Measurements from ENCODE around the gene TSNAX. TPM values are rescaled to one million over a fixed set of nuclear protein-coding genes. Genes with fewer than 3 reads are reported as not detected.
A peak's percentile ranks its signal among the peaks of the same experiment; 100 is the strongest.

TSNAX gene, protein sequence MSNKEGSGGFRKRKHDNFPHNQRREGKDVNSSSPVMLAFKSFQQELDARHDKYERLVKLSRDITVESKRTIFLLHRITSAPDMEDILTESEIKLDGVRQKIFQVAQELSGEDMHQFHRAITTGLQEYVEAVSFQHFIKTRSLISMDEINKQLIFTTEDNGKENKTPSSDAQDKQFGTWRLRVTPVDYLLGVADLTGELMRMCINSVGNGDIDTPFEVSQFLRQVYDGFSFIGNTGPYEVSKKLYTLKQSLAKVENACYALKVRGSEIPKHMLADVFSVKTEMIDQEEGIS
- 19.4 and 21.4 TPM in 2 replicates for polyA plus RNA-seq (2011; rRNA removed)
- polyA minus RNA-seq (2011; rRNA and poly(A)+ RNA removed) = 15.5 and 17.4 TPM in 2 replicates

- TF ChIP-seq CTCF (IDR thresholded peaks at IDR 0.05; ENCODE audit: insufficient read depth, low read depth, low read length) = no peak
- CTCF ChIA-PET = interaction anchor here (0.9 kb wide), 1 partner anchor 395 kb away, joined by 3 read pairs; no protein-coding TSS in a partner anchor
- POLR2A ChIA-PET = interaction anchor here (0.7 kb wide), 1 partner anchor 122 kb away, joined by 3 read pairs; no protein-coding TSS in a partner anchor
Measured at GRCh38 chr1:231528172-231529029, at the start of gene TSNAX. Gene TSNAX (plus strand): TSS chr1:231528669. CDS start chr1:231528811, 142 bp downstream.

DNA sequence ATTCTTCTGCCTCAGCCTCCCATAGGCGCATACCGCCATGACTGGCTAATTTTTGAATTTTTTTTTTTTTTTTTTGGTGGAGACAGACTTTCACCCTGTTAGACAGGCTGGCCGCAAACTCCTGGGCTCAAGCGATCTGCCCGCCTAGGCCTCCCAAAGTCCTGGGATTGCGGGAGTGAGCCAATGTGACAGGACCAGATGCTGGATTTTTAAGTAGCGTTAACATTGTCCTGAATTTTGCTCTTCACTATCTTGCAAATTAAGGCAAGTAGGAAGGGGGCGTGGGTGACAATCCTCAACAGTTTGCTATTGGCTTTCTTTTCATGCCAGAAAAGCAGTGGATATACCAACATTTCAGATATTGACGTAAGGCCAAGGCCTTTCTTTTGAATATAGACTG, 49.7 kb upstream of the TSNAX start:
- Histone ChIP-seq H3K36me3 (ENCODE audit: control insufficient read depth, insufficient read depth, low read length) (no peaks in the 10 kb centered on the region), H3K4me3 (ENCODE audit: low read depth, low read length) (no peak overlapping the region), H3K27me3 (ENCODE audit: control insufficient read depth, insufficient read depth, low read length) (no peaks in the 10 kb centered on the region)
- TF ChIP-seq CTCF (IDR thresholded peaks at IDR 0.05; ENCODE audit: insufficient read depth, low read depth, low read length) = no peak
- CTCF ChIA-PET = no interaction called here
- POLR2A ChIA-PET = no interaction called here
- no peak for DNase-seq (ENCODE audit: low read depth)

More at GRCh38 chr1:231528172-231529029, at the start of gene TSNAX:
- Histone ChIP-seq H3K36me3 (ENCODE audit: control insufficient read depth, insufficient read depth, low read length) (peaks cover 1% of the 10 kb centered on the region), H3K4me3 (ENCODE audit: low read depth, low read length) (peak within 1 kb of the TSS; percentile 72), H3K27me3 (ENCODE audit: control insufficient read depth, insufficient read depth, low read length) (no peaks in the 10 kb centered on the region)
- peak; percentile 60 for DNase-seq (ENCODE audit: low read depth)

- TF ChIP-seq CTCF (IDR thresholded peaks at IDR 0.05; ENCODE audit: insufficient read depth, low read depth, low read length) = no peak
- POLR2A ChIA-PET = no interaction called here
- DNase-seq (ENCODE audit: low read depth) = no peak
- no peaks in the 10 kb centered on the region for H3K27me3 ChIP-seq (ENCODE audit: control insufficient read depth, insufficient read depth, low read length)
- no peaks in the 10 kb centered on the region for H3K36me3 ChIP-seq (ENCODE audit: control insufficient read depth, insufficient read depth, low read length)
- no peak overlapping the region for H3K4me3 ChIP-seq (ENCODE audit: low read depth, low read length)
- CTCF ChIA-PET = no interaction called here
Measured at GRCh38 chr1:231480008-231480407, 48.5 kb upstream of the TSNAX start.

GRCh38 chr1:231481289-231481688, 47.2 kb upstream of the TSNAX start:
- no peaks in the 10 kb centered on the region for H3K27me3 ChIP-seq (ENCODE audit: control insufficient read depth, insufficient read depth, low read length)
- no peak for DNase-seq (ENCODE audit: low read depth)
- CTCF ChIA-PET = no interaction called here
- no peak overlapping the region for H3K4me3 ChIP-seq (ENCODE audit: low read depth, low read length)
- POLR2A ChIA-PET = no interaction called here
- H3K36me3 ChIP-seq (ENCODE audit: control insufficient read depth, insufficient read depth, low read length) = no peaks in the 10 kb centered on the region
- no peak for TF ChIP-seq CTCF (IDR thresholded peaks at IDR 0.05; ENCODE audit: insufficient read depth, low read depth, low read length)
